OCI-LY7 (cell line): ENCODE data around the gene PCK2. TPM values are rescaled to one million over a fixed set of nuclear protein-coding genes. Genes with fewer than 3 reads are reported as not detected.

Source experiments
- BruUV-seq: library from RNA; stranded (reverse); fragments of 400-500 nt; replicated peaks from 2 replicates; lab custom pipeline; 2021; lab: Mats Ljungman, UMichigan
- CTCF ChIA-PET: fragments of 300-600 bp; sonication (Branson Sonifier 250); formaldehyde crosslinking; loops from one replicate; lab custom pipeline; 2022; ENCODE audit warnings: antibody characterized with exemption; ENCODE audit not compliant: unreplicated experiment; lab: Charles Lee
- POLR2A ChIA-PET: fragments of 300-600 bp; sonication (Branson Sonifier 250); formaldehyde crosslinking; loops from one replicate; lab custom pipeline; 2022; ENCODE audit warnings: antibody characterized with exemption; lab: Charles Lee
- DNase-seq: peaks from one replicate; pipeline ENCODE4 v3.0.0-alpha.2; 2015; ENCODE audit warnings: low spot score
- H2AFZ ChIP-seq: fragments of 200-600 bp; sonication (generic), shearing (Covaris generic); 2 replicates; pipeline ENCODE4 v1.6.1; 2014; ENCODE audit warnings: mild to moderate bottlenecking, antibody characterized with exemption, low read length, moderate library complexity
- H3K27ac ChIP-seq: fragments of 200-600 bp; sonication (generic); 2 replicates; pipeline ENCODE4 v1.5.1; 2014; ENCODE audit warnings: mixed run types, low read depth, mild to moderate bottlenecking, moderate library complexity, low read length, inconsistent platforms; ENCODE audit not compliant: poor library complexity, severe bottlenecking
- H3K36me3 ChIP-seq: fragments of 200-600 bp; sonication (generic); 2 replicates; pipeline ENCODE4 v1.6.1; 2014; ENCODE audit warnings: mild to moderate bottlenecking, antibody characterized with exemption, low read length, moderate library complexity, mixed read lengths; ENCODE audit not compliant: insufficient read depth
- H3K4me1 ChIP-seq: fragments of 200-600 bp; sonication (generic); 2 replicates; pipeline ENCODE4 v1.5.1; 2014; ENCODE audit warnings: mild to moderate bottlenecking, low read length; ENCODE audit not compliant: insufficient read depth, poor library complexity, severe bottlenecking
- H3K4me2 ChIP-seq: fragments of 200-600 bp; sonication (generic); 2 replicates; pipeline ENCODE4 v1.6.1; 2014; ENCODE audit warnings: mild to moderate bottlenecking, low read length
- H3K4me3 ChIP-seq: fragments of 200-600 bp; sonication (generic); 2 replicates; pipeline ENCODE4 v1.5.1; 2014; ENCODE audit warnings: mild to moderate bottlenecking, low read depth, low read length; ENCODE audit not compliant: poor library complexity, severe bottlenecking
- H3K79me2 ChIP-seq: fragments of 200-600 bp; sonication (generic); 2 replicates; pipeline ENCODE4 v1.6.1; 2016; ENCODE audit warnings: low read depth, mild to moderate bottlenecking, low read length, moderate library complexity, mixed read lengths; ENCODE audit not compliant: insufficient read depth
- H3K9me2 ChIP-seq: fragments of 200-600 bp; sonication (generic); 2 replicates; pipeline ENCODE4 v1.6.1; 2016; ENCODE audit warnings: mild to moderate bottlenecking, low read length, mixed read lengths; ENCODE audit not compliant: insufficient read depth
- H3K9me3 ChIP-seq: fragments of 200-600 bp; sonication (generic); 2 replicates; pipeline ENCODE4 v1.6.1; 2014; ENCODE audit warnings: mild to moderate bottlenecking, mixed run types, low read length, mixed read lengths
- H4K20me1 ChIP-seq: fragments of 200-600 bp; sonication (generic); 2 replicates; pipeline ENCODE4 v1.6.1; 2014; ENCODE audit warnings: mild to moderate bottlenecking, antibody characterized with exemption, low read length, moderate library complexity, mixed read lengths; ENCODE audit not compliant: insufficient read depth
- CTCF ChIP-seq: fragments of 200-600 bp; sonication (generic); conservative IDR thresholded peaks from 2 replicates; pipeline ENCODE4 v1.5.1; 2014; ENCODE audit warnings: mild to moderate bottlenecking, antibody characterized with exemption, low read length, moderate library complexity, mixed read lengths
- EZH2phosphoT487 ChIP-seq: fragments of 200-600 bp; sonication (generic); IDR thresholded peaks from 2 replicates; pipeline ENCODE4 v1.6.1; 2018; ENCODE audit warnings: low read depth, borderline replicate concordance, mild to moderate bottlenecking, mixed run types, antibody characterized with exemption, low read length, moderate library complexity, mixed read lengths
- intact Hi-C: fragments of 100-400 bp; cut with micrococcal nuclease; formaldehyde crosslinking; loops from one replicate; pipeline ENCODE4 v1.10.0; 2022; ENCODE audit not compliant: unreplicated experiment
- total RNA-seq, 2 experiments: library from RNA; depleted of rRNA in 1 of 2; stranded (reverse); fragments of >200 nt in 1 of 2; shearing (Covaris generic) in 1 of 2; gene quantifications; 2 replicates each; pipeline ENCODE4 v1.2.3, GENCODE V29; 2014 to 2022

Gene PCK2
- total RNA-seq, 2 experiments from 2014 or later, result 43.6 to 130 TPM

GRCh38 chr14:24132061-24132685 is 38.1 kb downstream of the PCK2 start:
- Histone ChIP-seq H3K9me2 (no peaks in the 10 kb centered on the region), H3K36me3 (peaks cover under 1% of the 10 kb centered on the region; the same call in 1 of the 2 replicates), H3K27ac (no peak overlapping the region), H3K4me3 (no peak overlapping the region), H3K4me1 (peaks cover 33% of the 10 kb centered on the region), H3K4me2 (peak overlapping the region; percentile 6; the same call in 1 of the 2 replicates), H4K20me1 (no peaks in the 10 kb centered on the region), H3K79me2 (no peaks in the 10 kb centered on the region), H2AFZ (peak overlapping the region; percentile 38; the same call in 1 of the 2 replicates), H3K9me3 (no peaks in the 10 kb centered on the region)
- no TSS peak for BruUV-seq
- DNase-seq, result no peak
- intact Hi-C loops, result no loop called here
- ChIA-PET CTCF (interaction anchor here (0.6 kb wide), 1 partner anchor 8 kb away, joined by 4 read pairs; no protein-coding TSS in a partner anchor), POLR2A (interaction anchor here (1.4 to 2.8 kb wide), 2 partner anchors 15 to 16 kb away, joined by 5 to 11 read pairs; partner anchors contain the start of genes PSME2 and RNF31)
- no peak for TF ChIP-seq CTCF
- no peak for TF ChIP-seq EZH2phosphoT487

GRCh38 chr14:24132976-24133375 is 38.9 kb downstream of the PCK2 start:
- POLR2A ChIA-PET, result interaction anchor here (0.7 to 2.8 kb wide), 5 partner anchors 14 to 23 kb away, joined by 4 to 11 read pairs (median 5); partner anchors contain the start of genes DCAF11, PSME2 and RNF31
- H3K4me1 ChIP-seq, result peaks cover 32% of the 10 kb centered on the region
- TF ChIP-seq EZH2phosphoT487, result no peak
- H2AFZ ChIP-seq, result no peak overlapping the region
- peaks cover 8% of the 10 kb centered on the region for H3K36me3 ChIP-seq
- intact Hi-C loops, result no loop called here
- H3K79me2 ChIP-seq, result no peaks in the 10 kb centered on the region
- no peak overlapping the region for H3K4me3 ChIP-seq
- no peak overlapping the region for H3K27ac ChIP-seq
- CTCF ChIA-PET, result no interaction called here
- no peaks in the 10 kb centered on the region for H3K9me3 ChIP-seq
- no peaks in the 10 kb centered on the region for H3K9me2 ChIP-seq
- H3K4me2 ChIP-seq, result no peak overlapping the region
- no peak for DNase-seq
- no peaks in the 10 kb centered on the region for H4K20me1 ChIP-seq
- BruUV-seq, result no TSS peak

DNA sequence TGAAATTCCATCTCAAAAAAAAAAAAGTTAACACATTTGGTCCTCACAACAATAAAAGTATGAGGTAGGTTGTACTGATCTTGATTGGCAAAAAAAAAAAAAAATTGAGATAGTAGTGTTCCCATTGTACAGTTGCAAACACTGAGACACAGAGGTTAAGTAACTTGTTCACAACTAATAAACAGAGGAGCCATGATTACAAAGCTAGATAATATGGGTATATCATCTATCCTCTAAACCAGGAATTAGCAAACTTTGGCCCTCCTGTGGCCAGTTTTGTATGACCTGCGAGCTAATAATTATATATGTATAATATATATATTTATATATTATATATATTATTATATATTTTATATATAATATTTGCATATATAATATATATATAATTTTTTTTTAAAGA is 39.6 kb downstream of the PCK2 start:
- peaks cover 30% of the 10 kb centered on the region for H3K4me1 ChIP-seq
- H4K20me1 ChIP-seq, result no peaks in the 10 kb centered on the region
- H3K4me2 ChIP-seq, result no peak overlapping the region
- H3K9me3 ChIP-seq, result no peaks in the 10 kb centered on the region
- intact Hi-C loops, result no loop called here
- ChIA-PET CTCF (no interaction called here), POLR2A (interaction anchor here (0.7 to 2.8 kb wide), 5 partner anchors 16 to 813 kb away, joined by 4 to 11 read pairs (median 4); partner anchors contain the start of gene DCAF11)
- no TSS peak for BruUV-seq
- H3K36me3 ChIP-seq, result peaks cover 16% of the 10 kb centered on the region
- H3K9me2 ChIP-seq, result no peaks in the 10 kb centered on the region
- H3K4me3 ChIP-seq, result no peak overlapping the region
- DNase-seq, result no peak
- H3K79me2 ChIP-seq, result peaks cover 2% of the 10 kb centered on the region; the same call in 1 of the 2 replicates
- no peak overlapping the region for H2AFZ ChIP-seq
- TF ChIP-seq EZH2phosphoT487 (no peak), CTCF (peak; percentile 23; the same call in 1 of the 2 replicates)
- no peak overlapping the region for H3K27ac ChIP-seq
